G401.6 (cell line): Measurements from ENCODE around the gene SERINC5.
"Not testable (repeated sequence)": the region's sequence is repeated elsewhere in the genome, so short reads cannot be mapped to it uniquely, and the experiment has no call there.

Experiments
- FAIRE-seq: peaks from 2 replicates; lab custom pipeline; 2012; peaks lifted over from hg19 to GRCh38; lab: Jason Lieb, UNC

The SERINC5 gene

DNA sequence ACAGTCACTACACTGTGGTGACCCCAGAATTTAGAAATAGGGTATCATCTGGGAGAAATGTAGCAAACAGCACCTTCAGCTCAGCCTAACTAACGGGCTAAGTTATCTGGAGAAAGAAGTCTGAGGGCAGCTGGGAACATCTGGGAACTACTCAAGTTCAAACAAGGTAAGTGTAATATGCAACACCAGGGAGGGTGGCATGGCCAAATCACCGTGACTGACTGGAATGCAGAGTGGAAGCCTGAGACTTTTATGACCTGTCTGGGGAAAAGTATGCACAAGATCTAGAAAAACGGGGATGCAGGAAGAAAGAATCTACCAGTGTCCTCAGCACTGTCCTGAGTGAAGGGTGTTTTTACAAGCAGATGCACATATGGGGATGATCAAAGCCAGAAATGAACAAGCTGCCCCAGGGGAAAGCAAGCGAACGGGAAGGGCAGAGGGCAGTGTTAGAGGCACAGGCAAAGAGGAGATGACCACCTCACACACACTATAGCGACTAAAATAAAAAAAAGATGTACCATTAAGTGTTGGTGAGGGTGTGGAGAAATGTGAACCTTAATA lies 59.9 kb downstream of the SERINC5 start:
- FAIRE-seq: no peak

DNA sequence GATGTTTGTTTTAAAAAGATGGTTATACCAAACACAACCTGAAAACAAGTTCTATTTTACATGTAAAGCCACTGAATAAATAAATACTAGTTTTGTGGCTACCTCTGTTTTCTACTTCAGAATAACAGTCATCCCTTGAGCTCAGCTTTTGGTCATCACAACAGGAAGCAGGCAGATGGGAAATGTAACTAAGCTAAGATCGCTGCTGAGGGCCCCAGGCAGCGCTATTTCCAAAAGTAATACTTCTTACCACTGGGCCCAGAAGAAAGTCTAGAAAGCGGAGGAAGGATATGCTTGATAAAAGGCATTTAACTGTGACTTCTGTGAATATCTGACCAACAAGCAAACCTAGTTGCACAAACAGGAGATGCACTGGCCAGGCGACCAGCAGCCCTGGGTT lies 61.4 kb downstream of the SERINC5 start:
- no peak for FAIRE-seq

- no peak for FAIRE-seq
Observed at GRCh38 chr5:80193401-80193800, 62.4 kb downstream of the SERINC5 start.

GRCh38 chr5:80192507-80193241 lies 63.2 kb downstream of the SERINC5 start:
- FAIRE-seq: no peak

- FAIRE-seq: no peak
Observed at GRCh38 chr5:80191991-80192398, 63.9 kb downstream of the SERINC5 start.

DNA sequence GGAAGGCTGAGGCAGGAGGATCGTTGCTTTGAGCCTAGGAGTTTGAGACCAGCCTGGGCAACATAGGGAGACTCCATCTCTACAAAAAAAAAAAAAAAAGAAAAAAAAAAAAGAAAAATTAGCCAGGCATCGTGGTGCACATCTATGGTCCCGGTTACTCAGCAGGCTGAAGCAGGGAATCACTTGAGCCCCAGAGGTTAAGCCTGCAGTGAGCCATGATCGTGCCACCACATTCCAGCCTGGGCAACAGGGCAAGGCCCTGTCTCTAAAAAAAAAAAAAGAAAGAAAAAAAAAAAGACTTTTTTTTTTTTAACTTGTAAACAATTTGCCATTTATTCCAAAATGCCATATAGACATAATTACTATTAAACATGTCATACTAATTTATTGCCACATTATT lies 64.5 kb downstream of the SERINC5 start:
- no peak for FAIRE-seq

DNA sequence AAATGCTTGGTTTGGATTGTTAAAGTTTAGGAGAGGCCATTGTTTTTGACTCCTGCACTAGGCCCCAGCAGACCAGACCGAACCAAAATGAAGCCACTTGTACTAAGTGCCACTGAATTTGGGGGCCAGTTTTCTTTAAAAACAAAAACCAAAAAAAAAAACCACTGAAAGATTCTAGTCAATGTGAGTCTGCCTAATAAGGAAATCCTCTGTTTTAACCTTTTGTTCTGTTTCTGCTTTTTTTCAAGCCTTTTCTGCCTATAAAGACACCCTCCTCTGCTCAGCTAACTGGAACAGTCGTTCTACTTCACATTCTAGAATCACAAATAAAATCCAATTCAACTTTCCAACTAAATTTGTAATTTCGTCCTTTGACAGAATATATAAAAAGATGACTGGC lies 64.9 kb downstream of the SERINC5 start:
- no peak for FAIRE-seq

DNA sequence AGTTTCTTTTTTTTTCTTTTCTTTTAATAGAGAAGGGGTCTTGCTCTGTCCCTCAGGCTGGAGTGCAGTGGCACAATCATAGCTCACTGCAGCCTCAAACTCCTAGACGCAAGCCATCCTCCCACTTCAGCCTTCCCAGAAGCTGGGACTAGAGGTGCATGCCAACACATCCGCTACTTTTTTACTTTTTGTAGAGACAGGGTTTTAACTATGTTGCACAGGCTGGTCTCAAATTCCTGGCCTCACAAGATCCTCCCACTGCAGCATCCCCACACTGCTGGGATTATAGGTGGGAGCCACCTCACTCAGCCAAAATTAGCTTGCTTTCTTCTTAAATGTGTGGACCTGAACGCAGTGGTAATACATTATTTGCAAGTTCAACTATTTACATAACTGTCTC lies 66.1 kb downstream of the SERINC5 start:
- FAIRE-seq: no peak

DNA sequence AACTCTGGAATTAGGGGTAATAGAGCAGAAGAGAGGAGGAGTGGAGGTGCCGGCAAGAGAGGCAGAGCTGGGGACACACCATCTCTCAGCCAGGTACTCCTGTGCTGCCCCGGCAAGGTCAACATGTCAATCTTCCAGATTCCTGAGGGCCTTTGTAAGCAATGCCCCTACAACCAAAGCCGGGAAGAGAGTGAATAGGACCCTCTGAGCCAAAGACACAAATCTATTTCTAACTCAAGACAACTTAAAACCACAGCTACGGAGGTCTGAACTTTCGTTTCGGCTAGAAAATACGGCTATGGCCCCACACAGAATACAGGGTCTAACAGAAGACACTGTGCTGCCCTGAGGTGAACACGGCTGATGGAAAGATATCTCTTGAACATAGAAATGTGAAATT lies 66.6 kb downstream of the SERINC5 start:
- FAIRE-seq: no peak

DNA sequence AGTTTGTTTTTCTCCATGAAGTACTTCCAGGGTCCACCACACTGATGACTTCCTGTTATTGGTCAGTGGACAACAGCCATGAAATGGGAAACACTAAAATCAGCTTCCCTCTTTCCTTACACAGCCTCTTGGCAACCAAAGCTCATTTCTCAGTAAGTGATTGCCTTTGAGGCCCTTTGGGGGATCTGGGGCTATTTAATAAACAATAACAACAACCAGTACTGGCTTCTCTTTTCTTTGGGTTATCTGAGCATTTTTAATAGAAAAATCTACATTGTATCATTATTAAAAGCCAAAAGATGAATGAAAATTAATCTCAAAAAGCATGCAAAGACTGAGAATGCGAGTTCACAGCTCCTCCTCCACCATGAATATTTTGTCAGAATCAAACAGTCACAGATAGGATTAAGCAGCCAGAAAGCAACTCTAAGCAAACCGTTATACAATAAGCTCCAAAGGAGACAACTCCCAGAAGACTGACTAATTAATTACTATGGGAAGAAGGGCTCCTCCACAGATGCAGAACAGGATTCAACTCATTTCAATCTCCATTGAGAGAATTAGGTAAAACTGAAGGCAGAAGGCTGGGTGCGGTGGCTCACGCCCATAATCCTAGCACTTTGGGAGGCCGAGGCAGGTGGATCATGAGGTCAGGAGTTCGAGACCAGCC lies 68.3 kb downstream of the SERINC5 start:
- no peak for FAIRE-seq

- FAIRE-seq: not testable (repeated sequence)
Observed at GRCh38 chr5:80185535-80185934, 70.3 kb downstream of the SERINC5 start.

DNA sequence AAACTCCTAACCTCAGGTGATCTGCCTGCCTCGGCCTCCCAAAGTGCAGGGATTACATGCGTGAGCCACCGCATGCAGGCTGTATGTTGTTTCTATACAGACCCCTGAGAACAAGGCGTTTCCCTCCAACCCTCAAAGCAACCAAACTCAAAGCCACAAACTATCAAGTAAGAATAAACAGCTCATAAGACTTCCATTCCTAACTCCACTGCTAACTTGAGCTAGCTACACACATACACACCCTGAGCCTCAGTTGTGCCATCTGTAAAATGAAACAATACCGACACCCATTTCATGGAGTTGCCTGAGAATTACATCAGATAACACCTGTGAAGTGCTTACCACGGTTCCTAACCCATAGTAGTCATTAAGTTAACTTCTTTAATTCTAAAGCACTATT lies 70.8 kb downstream of the SERINC5 start:
- FAIRE-seq: no peak

GRCh38 chr5:80184235-80185023 lies 71.4 kb downstream of the SERINC5 start:
- no peak for FAIRE-seq

GRCh38 chr5:80183728-80184234 lies 72.1 kb downstream of the SERINC5 start:
- not testable (repeated sequence) for FAIRE-seq

GRCh38 chr5:80182809-80183580 lies 72.9 kb downstream of the SERINC5 start:
- no peak for FAIRE-seq

DNA sequence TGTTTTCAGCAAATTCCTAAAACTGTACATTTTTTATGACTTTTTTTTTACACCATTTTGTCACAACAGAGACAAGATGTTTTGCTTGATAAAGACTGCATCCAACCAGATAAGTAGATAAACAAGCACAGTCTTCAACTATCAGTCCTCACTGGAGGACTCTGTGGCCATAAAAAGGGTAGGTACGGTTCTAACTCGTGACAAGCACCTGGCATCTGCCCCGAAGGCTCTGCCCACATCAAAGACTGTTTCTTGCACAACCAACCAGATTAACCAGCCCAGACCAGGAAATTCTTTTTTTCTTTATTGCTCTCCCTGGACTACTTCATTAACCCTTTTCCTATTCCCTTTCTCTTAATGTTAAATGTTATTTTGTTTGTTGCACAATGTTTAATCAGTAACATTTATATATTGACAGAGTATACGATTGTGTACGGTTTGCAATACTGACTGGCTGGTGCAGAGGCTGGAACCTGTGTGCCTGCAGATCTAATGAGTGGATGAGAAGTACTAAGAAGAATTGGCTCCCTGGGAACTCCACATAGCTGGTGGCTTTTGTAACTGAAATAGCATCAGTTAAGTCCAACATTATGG lies 74.1 kb downstream of the SERINC5 start:
- FAIRE-seq: no peak

- FAIRE-seq: no peak
Observed at GRCh38 chr5:80177236-80177635, 78.6 kb downstream of the SERINC5 start.

GRCh38 chr5:80175337-80175736 lies 80.5 kb downstream of the SERINC5 start:
- no peak for FAIRE-seq

GRCh38 chr5:80174790-80175189 lies 81.1 kb downstream of the SERINC5 start:
- FAIRE-seq: no peak

DNA sequence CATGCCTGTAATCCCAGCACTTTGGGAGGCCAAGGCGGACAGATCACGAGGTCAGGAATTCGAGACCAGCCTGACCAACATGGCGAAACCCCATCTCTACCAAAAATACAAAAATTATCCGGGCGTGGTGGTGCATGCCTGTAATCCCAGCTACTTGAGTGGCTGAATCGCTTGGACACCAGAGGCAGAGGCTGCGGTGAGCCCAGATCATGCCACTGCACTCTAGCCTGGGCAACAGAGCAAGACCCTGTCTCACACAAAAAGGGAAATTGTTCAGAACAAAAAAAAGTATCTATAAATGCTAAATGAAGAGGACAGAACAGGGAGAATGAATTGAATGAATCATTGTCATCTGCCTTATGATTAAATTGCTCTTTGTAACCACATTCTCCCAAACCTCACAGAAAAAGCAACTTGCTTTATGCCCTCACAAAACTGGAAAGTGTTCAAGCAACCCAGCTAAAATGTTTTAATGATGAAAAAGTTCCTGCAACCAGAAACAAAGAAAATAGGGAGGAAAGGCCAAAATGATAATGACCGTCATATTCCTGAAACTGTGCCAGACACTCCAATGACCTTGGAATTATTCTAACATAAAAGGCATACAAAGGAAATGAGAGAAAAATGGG lies 83.7 kb downstream of the SERINC5 start:
- FAIRE-seq: no peak

DNA sequence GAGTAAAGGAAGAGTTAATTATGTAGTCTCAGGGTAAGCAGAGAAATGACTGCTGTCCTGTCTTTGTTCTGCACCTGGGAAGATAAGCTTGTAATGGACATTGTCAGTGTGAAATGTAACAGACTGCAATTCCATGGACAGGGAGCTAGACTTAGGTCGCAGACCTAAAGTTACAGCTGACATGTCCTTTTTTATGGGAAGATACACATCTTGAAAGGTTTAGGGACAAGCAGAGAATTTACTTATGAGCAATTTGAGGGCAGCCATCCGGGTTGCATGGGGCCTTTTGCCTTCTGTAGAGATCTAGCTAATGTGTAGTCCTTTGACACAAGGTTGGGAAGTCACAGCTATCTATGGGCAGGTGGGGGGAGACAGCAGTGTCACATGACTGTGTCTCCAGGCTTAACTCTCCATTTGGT lies 85.7 kb downstream of the SERINC5 start:
- FAIRE-seq: no peak
